ENCODE measurements around the gene FGFRL1. TPM values are rescaled to one million over a fixed set of nuclear protein-coding genes. Genes with fewer than 3 reads are reported as not detected.
A peak's percentile ranks its signal among the peaks of the same experiment; 100 is the strongest.

The FGFRL1 gene
- total and polyA plus RNA-seq, 2 of the 13 experiments (the other 11 are each of a cell fraction or from before 2014, with no cell fraction given): 19.1 to 30.6 TPM

DNA sequence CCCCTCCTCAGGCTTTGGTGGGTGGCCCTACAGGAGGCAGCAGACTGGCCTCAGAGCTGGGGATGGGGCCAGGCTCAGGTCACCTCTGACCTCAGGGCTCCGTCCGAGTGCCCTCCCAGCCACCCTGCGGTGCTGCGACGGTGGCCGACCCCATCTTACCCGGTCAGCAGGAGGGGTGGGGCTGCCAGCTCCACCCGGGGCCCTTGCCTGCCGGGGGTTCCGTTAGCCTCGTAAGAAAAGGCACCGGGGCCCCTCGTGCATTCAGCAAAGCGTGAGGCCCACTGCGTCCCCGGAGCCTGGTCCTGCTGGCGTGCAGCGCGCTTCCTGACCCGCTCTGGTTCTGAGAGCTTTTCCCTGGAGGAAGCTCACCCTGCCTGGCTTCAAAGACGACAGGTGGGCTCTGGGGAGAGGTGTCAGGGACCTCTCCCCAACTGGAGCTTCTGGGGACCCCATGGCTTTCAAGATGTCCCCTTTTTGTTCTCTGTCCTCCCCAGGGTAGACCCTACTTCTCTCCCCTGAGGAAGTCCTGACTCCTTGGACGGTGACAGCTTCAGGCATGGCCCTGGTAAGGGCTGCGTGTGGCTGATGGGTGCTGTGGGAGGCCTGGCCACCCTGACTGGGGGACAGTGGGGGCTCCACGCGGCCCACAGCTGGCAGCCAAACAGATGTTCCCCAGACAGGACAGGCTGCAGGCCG is 15.9 kb downstream of the FGFRL1 start (continued):
- TF ChIP-seq, protein P1, sequence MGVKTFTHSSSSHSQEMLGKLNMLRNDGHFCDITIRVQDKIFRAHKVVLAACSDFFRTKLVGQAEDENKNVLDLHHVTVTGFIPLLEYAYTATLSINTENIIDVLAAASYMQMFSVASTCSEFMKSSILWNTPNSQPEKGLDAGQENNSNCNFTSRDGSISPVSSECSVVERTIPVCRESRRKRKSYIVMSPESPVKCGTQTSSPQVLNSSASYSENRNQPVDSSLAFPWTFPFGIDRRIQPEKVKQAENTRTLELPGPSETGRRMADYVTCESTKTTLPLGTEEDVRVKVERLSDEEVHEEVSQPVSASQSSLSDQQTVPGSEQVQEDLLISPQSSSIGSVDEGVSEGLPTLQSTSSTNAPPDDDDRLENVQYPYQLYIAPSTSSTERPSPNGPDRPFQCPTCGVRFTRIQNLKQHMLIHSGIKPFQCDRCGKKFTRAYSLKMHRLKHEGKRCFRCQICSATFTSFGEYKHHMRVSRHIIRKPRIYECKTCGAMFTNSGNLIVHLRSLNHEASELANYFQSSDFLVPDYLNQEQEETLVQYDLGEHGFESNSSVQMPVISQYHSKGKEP (CRISPR knock-in tag; IDR thresholded peaks at IDR 0.05): no peak
- TF ChIP-seq SP2 (CRISPR knock-in tag; IDR thresholded peaks at IDR 0.05) (no peak), TAF15 (IDR thresholded peaks at IDR 0.05; ENCODE audit: low read depth, low read length, poor library complexity, severe bottlenecking) (peak; percentile 30), ZNF121 (CRISPR knock-in tag; IDR thresholded peaks at IDR 0.05) (no peak), ZNF569 (CRISPR knock-in tag; IDR thresholded peaks at IDR 0.05; ENCODE audit: borderline replicate concordance) (no peak), POLR2G (IDR thresholded peaks at IDR 0.05; ENCODE audit: low read depth, low read length) (peak; percentile 57), KLF16 (CRISPR knock-in tag; IDR thresholded peaks at IDR 0.05) (no peak), ZFP36L2 (CRISPR knock-in tag; IDR thresholded peaks at IDR 0.05) (no peak), GLI4 (CRISPR knock-in tag; IDR thresholded peaks at IDR 0.05; ENCODE audit: borderline replicate concordance) (no peak), REPIN1 (CRISPR knock-in tag; IDR thresholded peaks at IDR 0.05; ENCODE audit: borderline replicate concordance, low read depth) (0 out of 2 replicates have a peak, but pooled peaks have one; percentile 19), ZSCAN21 (CRISPR knock-in tag; IDR thresholded peaks at IDR 0.05; ENCODE audit: borderline replicate concordance) (no peak), AKAP8 (CRISPR knock-in tag; IDR thresholded peaks at IDR 0.05) (no peak), ZKSCAN1 (IDR thresholded peaks at IDR 0.05; ENCODE audit: low read length) (no peak)
- TF ChIP-seq, protein P2, sequence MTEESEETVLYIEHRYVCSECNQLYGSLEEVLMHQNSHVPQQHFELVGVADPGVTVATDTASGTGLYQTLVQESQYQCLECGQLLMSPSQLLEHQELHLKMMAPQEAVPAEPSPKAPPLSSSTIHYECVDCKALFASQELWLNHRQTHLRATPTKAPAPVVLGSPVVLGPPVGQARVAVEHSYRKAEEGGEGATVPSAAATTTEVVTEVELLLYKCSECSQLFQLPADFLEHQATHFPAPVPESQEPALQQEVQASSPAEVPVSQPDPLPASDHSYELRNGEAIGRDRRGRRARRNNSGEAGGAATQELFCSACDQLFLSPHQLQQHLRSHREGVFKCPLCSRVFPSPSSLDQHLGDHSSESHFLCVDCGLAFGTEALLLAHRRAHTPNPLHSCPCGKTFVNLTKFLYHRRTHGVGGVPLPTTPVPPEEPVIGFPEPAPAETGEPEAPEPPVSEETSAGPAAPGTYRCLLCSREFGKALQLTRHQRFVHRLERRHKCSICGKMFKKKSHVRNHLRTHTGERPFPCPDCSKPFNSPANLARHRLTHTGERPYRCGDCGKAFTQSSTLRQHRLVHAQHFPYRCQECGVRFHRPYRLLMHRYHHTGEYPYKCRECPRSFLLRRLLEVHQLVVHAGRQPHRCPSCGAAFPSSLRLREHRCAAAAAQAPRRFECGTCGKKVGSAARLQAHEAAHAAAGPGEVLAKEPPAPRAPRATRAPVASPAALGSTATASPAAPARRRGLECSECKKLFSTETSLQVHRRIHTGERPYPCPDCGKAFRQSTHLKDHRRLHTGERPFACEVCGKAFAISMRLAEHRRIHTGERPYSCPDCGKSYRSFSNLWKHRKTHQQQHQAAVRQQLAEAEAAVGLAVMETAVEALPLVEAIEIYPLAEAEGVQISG (CRISPR knock-in tag; IDR thresholded peaks at IDR 0.05): no peak

All from HepG2 (cell line).